CD1c-positive myeloid dendritic cell (primary cell): ENCODE data around the gene MACROH2A2.
"Not testable (repeated sequence)": the region's sequence is repeated elsewhere in the genome, so short reads cannot be mapped to it uniquely, and the experiment has no call there.

Experiments
- DNase-seq: peaks from one replicate; pipeline ENCODE4 v3.0.0-alpha.2; 2016; ENCODE audit errors: extremely low spot score

Gene MACROH2A2

GRCh38 chr10:70158113-70158512, 105.5 kb downstream of the MACROH2A2 start:
- DNase-seq, result no peak

GRCh38 chr10:70159366-70159765, 106.7 kb downstream of the MACROH2A2 start:
- not testable (repeated sequence) for DNase-seq

- DNase-seq, result no peak
These were observed 108.2 kb downstream of the MACROH2A2 start for GRCh38 chr10:70160798-70161197.
